ENCODE results near the gene STIMATE.

The STIMATE gene

DNA sequence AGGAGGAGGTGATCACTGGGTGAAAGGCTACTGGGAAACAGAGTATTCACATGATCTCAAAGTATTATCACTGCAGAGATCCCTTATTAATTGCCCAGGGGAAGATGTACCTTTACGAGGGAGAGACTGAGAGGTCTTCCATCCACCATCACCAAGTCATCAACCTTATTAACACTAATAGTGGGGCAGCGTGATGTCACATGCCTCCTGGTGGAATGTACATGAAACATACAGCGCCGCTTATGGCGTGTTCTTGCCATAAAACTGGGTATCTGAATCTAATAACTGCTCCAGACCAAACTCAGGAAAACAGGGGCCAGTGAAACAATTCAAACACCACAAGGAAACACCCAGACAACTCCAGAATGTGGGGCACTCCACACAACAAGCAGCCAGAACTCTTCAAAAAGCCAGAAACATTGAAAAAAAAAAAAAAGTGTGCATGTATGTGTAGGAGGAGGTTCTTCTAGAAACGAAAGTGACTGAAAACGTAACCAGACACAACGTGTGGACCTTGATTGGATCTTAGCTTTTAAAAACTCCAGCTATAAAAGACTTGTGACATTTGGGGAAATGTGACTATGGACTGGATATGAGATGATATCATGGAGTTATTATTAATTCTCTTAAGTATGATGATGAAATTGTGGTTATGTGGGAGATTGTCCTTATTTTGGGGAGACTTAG, 4.6 kb downstream of the STIMATE start:
- DNase-seq: no peak

DNA sequence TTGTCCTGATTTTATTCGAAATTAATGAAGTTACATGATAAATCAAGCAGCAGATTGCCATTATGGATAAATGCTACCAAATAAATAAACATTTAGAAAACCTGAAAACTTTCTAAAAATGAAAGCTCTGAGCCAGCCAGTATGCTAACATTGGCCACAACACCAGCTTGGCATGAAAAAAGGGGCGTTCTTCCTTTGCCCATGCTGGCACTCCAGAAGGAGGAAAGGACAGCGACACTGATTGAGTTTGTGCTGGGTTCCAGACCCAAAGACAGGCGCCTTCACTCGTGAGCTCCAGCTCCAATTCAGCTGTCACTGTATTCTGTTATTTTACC, 5.1 kb downstream of the STIMATE start:
- DNase-seq: no peak

DNA sequence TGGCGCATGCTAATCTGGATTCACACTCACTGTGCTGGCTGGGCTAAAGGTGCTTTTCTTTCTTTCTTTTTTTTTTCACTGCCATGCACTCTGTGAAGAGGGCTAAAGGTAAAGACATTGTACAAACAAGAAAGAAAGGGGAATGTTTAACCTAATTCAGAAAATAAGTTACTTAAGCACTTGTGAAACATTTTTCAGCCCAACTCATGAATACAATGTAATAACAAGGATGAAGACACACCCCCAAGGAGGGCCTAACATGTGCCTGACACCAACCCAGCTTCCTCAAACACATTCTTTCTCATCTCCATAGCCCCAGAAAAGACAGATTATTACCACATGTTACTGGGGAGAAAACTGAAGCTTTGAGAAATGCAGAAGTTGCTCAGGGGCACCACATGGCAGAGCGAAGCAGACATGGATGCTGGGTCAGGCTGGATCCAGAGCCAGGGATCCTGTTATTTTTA, 5.7 kb downstream of the STIMATE start:
- DNase-seq: no peak

DNA sequence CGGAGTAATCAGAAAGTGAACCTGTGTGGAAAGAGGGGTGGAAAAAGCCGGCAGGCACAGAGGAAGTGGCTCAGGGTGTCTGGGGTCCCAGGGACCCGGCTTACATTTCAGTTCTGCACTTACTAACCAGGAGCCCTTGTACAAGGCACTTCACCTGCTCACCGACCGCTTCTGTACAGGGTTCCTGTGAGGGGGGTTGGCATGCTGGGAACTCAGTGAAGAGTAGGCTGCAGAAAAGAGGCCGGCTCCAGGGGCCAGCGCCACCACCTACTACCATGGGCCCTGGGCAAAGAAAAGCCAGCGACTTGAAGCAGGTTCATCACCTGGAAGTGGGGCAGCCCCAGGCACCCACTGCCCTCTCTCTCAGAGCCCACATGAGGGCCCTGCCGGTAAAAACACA, 6.2 kb downstream of the STIMATE start:
- peak; percentile 8 for DNase-seq

DNA sequence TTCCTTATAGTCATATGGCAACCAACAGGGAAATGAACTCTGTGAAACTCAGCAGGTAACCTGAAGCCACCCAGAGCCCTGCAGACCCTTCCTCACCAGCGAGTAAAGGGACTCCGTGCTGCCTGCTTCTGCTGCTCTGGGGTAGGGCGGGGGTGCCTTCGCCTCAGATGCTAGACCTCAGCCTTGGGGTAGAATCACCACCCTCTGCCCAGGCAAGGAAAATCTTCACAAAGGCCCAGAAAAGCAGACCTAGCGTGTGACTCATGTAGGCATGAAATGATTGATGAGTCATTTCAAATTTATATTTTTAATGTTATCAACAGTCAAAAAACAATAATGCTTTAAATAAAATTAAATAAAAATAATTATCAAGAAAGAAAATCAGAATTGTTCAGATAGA, 6.6 kb downstream of the STIMATE start:
- no peak for DNase-seq

DNA sequence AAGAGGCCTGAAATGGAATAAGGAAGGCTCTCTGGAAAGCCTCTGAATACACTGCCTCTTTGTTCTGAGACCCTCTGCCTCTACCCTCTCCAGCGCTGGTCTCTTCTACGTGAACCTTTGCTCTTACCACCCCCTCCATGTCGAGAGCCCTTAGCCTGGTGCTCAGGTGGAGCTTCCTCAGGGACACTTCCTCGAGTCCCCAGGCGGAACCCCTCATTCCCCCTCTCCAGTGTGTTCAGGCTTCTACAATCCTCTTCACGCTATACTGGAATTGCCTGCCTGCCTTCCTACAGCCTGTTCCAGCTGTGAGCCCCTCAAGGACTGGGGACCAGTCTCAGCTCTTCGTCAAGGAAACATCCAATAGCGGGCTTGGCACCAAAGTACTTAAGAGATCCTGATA, 7.4 kb downstream of the STIMATE start:
- DNase-seq: no peak

DNA sequence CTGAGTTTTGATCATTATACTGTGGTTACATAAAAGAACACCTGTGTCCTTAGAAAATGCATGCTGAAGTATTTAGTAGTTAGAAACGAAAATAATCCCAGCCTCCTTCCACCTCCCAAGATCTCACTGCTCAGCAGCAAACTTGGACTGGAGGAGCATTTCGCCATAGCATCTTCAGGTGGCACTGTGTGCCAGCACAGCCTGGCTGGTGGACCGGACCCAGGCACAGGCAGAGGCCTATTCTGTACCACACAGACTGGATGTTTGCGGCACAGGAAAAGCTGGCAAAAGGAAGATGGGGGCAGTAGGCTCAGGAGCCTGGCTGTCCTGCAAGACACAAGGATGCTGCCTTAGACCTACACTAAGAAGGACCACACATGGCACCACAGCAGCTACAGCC, 10.2 kb downstream of the STIMATE start:
- DNase-seq: no peak

DNA sequence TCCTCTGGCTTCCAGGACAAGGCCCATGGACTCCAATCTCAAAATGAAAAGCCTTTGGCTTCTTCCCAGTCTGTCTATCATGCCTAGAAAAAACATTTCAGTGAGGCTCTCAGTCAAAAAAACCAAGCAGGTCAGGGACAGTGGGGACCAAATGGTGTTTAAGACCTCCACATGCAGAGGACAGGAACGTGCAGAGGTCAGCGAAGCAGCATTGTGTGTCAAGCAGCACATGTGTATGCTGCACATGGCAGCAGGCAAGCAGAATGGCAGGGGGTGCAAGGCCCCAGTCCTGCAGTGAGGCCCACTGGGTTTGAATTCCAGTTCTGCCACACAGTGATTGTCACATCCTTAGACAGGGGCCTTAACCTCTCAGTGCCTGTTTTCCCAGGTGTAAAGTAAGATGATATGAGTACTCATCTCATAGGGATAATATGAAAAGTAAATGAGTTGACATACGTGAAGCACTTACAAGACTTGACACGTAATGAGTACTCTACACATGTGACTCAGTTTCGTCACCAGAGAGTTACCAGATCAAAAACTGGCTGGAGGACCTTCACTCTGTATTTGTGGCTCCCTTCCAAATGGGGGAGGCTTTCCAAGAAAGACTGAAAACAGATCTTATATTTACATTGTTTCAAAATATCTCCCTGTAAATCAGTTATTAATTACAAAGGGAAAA, 11.2 kb downstream of the STIMATE start:
- no peak for DNase-seq

DNA sequence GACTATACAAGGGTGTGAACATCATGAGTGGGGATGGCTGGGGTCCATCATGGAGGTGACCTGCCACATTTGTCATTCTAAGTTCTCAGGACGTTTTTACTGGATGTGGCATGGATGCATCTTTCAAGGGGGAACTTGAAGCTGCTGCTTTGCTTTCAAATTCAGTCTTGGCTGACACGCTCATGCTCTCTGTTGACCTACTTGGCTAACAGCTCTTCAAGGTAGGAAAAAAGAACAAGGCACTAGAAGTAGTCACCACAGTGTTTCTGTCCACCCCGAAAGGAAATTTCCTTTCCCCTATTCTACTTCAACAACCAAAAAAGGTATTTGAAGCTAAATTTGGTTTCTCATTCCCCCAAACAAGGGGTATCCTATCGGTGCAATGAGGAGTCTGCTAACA, 15.0 kb downstream of the STIMATE start:
- DNase-seq: no peak

DNA sequence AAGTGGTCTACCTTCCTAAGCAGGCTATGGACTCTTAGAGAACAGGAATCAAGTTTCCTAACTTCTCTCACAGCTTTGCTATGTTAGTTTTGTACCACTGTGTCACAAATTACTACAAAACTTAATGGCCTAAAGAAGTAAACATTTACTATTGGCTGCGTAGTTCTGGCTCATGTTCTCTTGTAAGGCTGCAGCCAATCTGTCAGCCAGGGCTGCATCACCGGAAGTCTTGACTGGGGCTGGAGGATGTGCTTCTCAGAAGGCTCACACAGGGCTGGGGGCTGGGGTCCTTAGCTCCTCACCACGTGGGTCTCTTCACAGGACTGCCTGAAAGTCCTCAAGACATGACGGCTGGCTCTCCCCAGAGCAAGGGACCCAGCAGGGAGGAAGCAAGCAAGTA, 15.5 kb downstream of the STIMATE start:
- DNase-seq: no peak

DNA sequence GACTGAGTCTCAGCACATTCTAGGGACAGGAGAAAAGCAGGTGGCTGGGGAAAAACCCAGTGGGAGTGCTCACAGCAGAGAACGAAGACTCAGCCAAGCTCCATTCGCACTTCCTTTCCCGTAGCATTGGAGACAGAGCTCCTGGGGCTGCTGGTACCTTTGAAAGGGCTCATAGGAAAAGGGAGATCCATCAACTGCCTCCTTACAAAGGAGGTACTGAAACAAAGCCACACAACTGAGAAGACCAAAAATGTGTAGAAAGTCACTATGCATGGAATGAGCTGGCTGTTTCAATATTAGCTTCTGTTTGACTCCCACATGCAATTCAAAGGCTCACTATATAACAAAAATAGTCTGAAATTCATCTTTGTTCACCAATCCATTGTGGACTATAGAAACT, 16.9 kb downstream of the STIMATE start:
- no peak for DNase-seq

DNA sequence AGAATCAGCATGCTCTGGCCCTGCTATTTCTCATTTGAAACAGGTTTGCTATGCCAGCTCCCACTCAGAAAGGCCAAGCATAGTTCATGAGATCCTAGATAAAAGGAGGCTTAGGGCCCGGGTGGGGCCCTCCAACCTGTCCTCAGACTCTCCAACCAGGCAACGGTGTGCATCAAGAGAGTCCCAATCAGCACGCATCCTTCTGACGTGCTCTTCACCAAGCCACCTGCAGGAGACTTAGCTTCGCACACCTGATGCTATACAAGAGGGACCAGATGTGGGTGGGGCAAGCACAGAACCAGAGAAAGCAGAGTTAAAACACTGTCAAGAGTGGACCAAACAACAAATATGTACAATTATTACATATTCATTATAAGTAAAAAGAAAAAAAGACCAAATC, 17.3 kb downstream of the STIMATE start:
- DNase-seq: no peak

DNA sequence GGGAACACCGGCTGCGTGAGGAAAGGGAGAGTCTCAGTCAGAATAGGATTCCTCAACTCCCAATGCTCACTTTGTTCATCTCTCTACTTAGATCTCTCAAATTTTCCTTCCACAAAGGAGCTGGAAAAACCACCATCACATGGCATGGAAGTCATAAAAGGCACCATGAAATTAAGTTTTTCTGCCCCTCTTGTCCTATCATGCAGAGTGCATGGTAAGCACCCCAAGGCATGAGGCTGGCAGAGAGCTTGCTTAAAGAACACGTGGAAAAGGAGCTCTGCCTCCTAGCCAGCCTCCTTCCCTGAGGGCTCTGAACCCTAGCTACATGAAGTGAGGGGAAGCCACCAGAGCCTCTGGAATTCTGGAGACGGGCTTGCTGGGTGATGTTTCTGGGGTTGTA, 17.8 kb downstream of the STIMATE start:
- no peak for DNase-seq

DNA sequence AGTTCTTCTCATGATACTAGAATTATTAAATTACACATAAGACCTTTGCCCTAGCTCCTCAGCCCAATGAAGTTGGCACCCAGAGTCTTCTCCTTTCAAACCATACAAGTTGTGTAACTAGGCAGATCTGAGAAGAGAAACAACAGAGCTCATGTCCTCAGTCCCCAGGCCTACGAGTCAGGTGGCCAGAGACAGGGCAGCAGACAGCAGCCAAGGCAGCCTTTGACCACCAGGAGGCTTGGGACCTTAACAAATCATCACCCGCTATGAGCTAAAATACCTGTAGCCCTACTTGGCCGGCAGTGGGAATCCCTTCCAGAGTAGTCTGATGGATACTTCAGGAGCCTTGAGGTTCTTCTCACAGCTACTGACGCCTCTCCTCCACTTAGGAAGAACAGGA, 18.3 kb downstream of the STIMATE start:
- DNase-seq: no peak

DNA sequence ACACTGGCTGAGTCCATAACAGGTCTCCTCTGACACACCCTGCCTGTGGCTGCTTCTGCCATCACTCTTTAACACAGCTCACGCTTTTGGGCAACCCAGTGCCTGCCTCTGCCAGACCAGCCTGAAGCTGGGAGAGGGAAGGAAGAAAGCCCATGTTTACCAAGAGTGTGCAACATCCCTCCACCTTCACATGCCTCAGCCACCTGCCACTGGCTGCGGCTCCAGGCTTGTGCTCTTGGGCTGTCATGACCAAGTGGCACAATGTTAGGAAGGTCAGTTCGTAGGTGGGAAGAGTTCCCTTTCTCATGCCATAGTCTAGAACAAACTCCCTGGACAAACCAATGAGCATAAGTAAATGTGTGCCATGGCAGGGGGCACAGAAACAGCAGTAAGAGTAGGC, 20.3 kb downstream of the STIMATE start:
- DNase-seq: no peak

DNA sequence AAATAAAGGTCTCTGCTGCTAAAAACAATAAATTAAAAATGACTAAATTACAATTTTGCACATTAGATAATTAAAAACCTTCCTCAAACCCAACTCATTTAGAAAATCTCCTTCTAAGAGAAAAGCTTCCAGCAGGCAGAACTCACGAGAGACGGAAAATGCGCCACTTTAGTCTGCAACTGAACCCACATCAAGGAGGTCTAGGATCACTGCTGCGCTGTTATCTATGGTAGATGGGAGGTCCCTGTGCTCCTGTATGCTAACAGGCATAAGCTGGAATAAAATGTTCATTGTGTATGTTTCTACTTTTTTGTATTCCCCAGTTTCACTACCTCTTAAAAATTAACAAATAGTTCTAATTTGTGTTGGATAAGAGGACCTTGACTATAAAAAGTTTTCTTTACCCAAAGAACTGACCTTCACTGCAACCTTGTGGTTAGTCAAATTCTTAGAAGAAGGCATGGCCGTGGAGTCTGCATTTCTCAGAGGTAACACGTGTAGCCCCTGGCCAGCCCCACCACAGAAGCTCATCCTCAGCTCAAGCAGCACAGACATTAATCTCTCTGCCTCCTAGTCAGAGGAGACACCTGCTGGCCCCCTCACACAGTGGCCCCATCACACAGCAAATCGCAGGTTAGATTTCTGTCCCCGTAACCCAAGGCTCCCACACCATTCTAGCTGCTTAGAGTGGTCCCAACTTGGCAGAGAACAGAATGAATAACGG, 22.3 kb downstream of the STIMATE start:
- DNase-seq: no peak

DNA sequence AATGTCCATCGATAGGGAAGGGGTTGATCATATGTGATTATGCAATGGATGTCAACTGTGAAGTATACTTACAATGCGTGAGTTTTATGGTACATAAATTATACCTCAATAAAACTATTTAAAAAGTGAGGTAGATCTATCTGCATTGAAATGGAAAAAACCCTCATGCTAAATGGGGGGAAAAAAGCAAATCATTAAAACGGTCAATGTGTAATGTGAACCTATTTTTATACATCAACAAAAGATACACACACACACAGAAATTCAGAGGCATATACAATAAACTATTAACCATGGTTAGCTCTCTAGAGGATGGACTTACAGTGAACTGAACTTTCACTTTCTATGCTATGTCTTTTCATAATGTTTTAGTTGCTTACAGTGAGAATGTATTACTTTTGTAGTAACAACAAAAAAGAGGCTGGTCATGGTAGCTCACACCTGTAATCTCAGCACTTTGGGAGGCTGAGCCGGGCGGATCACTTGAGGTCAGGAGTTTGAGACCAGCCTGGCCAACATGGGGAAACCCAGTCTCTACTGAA, 23.1 kb downstream of the STIMATE start:
- DNase-seq: no peak

DNA sequence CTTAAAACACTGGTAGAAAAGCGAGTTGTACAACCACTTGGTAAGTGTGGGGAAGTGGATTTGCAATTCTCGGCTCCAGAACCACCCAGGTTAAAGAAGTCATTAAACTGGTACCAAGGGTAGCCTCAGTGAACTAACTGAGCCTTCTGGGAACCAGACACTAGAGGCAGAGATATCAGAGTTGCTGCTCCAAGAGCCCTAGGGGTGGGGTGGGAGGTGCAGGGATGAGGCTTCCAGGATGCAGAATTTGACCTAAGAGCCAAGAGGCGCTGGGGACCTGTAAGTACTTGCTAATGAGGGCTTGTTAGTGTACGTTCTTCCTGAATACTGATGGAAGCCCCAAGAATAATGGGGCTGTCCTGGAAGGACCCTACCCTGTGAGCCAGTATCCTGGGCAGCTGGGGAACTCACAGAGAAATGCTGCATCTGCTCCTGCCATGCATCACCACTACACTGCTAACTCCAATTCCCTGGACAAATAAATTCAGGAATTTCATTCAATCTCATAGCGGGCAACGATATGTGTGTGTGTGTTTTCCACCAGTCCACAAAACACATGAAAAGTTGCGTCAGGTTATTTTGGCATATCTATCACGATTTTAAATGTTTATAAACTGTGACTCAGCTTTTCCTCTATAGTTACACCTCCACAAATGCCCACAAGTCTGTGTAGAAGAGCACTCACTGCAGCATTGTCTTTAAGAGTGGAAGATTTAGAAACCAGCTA, 23.8 kb downstream of the STIMATE start:
- DNase-seq: no peak

DNA sequence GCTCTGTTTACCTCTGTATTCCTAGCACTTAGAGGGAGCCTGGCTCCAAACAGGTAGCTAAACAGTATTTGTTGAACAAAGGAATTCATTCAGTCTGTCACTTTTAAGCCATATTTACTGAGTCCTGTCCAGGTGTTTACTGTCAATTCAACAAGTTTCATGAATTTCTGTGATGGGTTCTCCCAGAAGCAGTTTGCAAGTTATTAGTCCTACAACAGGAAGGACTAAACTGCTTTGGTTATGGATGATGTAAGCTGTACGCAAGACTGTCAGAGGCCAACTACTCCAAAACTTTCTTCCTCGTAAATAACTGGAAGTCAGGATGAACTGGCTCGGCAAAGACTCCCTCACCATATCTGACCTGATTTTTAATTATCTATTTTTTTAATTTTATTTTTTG, 25.1 kb downstream of the STIMATE start:
- no peak for DNase-seq

DNA sequence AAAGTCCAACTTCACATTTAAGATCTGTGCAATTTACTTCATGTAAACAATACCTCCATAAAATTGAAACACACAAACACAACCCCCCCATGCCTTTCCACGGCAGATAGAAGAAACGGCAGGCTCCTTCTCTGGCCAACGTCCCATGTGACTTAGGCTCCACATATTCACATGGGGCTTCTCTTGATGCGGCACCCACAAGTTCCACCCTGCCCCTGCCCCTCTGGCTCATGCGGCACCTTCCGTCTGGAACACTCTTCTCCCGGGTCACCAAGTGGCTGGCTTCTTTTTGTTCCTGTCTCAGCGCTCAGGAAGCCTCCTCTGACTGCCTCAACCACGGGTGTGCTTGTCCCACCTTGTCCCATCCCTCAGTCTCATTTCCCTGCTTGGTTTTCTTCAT, 25.6 kb downstream of the STIMATE start:
- DNase-seq: no peak

DNA sequence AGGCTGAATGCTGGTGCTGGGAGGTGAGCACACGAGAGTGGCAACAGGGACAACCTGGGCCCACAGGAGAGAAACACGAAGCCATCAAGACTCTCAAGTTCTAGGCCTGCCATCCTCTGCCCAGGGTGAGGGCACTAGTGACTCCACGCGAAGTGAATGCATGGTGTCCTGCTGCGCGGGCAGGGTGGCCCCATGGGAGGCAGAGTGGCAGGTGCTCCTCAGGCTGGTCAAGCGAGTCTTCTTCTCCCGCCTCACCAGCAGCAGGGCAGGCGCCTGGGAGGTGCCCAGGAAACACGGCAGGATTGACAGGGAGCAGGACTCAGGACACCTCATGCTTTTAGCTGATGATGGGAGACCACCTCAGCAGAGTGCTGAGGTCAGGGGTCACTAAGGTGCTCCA, 26.9 kb downstream of the STIMATE start:
- no peak for DNase-seq

DNA sequence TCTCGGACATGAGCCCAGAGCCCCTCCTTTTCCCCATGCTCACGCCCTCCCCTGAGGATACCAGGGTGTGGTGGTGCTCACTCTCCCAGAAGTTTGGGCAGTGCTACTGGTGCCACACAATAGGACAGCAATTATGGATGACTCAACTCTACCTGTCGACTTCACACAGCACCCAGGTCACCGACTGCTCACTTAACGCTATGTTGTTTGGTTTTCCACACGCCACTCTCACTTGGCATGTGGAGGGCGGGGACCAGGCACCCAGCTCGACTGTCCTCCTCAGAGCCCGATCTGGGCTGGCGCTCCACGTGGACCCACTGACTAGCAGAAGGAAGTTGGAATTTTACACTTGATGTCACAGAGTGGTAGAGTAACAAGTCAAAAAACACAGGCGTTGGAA, 30.9 kb downstream of the STIMATE start:
- DNase-seq: no peak

DNA sequence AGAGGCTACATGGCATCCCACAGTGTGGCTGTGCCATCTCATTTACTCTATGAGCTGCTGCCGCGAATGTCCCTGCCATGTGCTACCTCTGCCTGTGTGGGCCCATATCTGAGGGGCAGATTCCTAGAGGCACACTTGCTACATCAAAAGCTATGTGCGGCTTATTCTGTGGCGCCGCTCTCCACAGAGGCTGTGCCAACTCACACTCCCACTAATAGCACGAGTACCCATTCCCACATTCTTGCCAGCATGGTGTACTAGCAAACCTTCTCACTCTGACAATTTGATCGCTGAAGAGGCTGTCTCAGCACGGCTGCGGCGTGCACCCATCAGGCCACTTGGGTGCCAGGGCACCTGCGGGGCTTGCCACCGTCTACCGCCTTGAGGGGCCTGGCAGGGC, 31.4 kb downstream of the STIMATE start:
- DNase-seq: no peak

DNA sequence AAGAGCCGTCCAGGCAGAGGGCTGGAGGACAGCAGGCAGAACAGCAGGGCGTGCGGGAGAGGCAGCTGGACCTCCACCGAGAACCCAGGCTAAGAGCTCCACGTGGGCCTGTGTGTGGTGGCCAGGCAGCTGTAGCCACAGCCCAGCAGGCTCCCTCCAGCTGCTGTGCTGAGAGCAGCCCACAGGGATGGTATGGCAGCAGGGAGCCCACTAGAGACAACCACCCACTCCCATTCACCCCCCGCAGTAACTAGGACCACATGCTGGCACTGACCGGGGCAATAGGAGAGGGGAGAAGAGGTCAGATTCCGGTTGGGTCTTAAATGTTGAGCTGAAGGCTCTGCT, 37.0 kb downstream of the STIMATE start:
- DNase-seq: no peak
